Mesodermal cell (in vitro differentiated cells): ENCODE data around the gene PLCD3. TPM values are rescaled to one million over a fixed set of nuclear protein-coding genes. Genes with fewer than 3 reads are reported as not detected.
A peak's percentile ranks its signal among the peaks of the same experiment; 100 is the strongest.

ENCODE experiments used
- H3K27ac ChIP-seq: 2 replicates; pipeline ENCODE4 v1.7.0; 2013; ENCODE audit warnings: mild to moderate bottlenecking, low read depth, low read length, moderate library complexity; ENCODE audit not compliant: severe bottlenecking
- H3K36me3 ChIP-seq: 2 replicates; pipeline ENCODE4 v1.7.1; 2013; ENCODE audit warnings: mild to moderate bottlenecking, low read length, moderate library complexity; ENCODE audit not compliant: control insufficient read depth, insufficient read depth
- H3K4me1 ChIP-seq: one replicate; pipeline ENCODE4 v1.7.1; 2013; ENCODE audit warnings: mild to moderate bottlenecking, low read length; ENCODE audit not compliant: insufficient read depth, control insufficient read depth, poor library complexity, severe bottlenecking
- H3K4me3 ChIP-seq: 2 replicates; pipeline ENCODE4 v1.7.0; 2013; ENCODE audit warnings: low read length, control low read depth, mild to moderate bottlenecking; ENCODE audit not compliant: insufficient read depth, poor library complexity, severe bottlenecking; ENCODE audit errors: extremely low read depth
- H3K9me3 ChIP-seq: 2 replicates; pipeline ENCODE4 v1.7.1; 2013; ENCODE audit warnings: mild to moderate bottlenecking, low read length, moderate library complexity; ENCODE audit not compliant: control insufficient read depth
- WGBS, 2 experiments: methylation state at CpG; one replicate each; pipeline ENCODE4 v1.1.5; 2013; ENCODE audit warnings: missing lambda C conversion rate in 2 of 2; ENCODE audit not compliant: insufficient coverage in 2 of 2; 5-methylcytosine and 5-hydroxymethylcytosine counted together
- polyA plus RNA-seq, 2 experiments: library from polyadenylated mRNA; stranded (reverse); fragments of 50-300 nt; gene quantifications; one replicate each; pipeline ENCODE4 v1.2.3, GENCODE V29; 2013

PLCD3 gene
- polyA plus RNA-seq (2013, experiment 1 of 2): 31.6 TPM
- polyA plus RNA-seq (2013, experiment 2 of 2): 24.0 TPM

- Histone ChIP-seq H3K27ac (peak within 1 kb of the TSS; percentile 85), H3K4me1 (peaks cover 28% of the 10 kb centered on the region), H3K4me3 (peak within 1 kb of the TSS; percentile 67), H3K9me3 (no peaks in the 10 kb centered on the region), H3K36me3 (no peaks in the 10 kb centered on the region)
- WGBS, 2 experiments: 0% methylated on average over 15 to 17 of the region's 36 CpGs
Observed at GRCh38 chr17:45132320-45132571, at the start of gene PLCD3. Gene PLCD3 (minus strand): TSS chr17:45132515. CDS start chr17:45132410, 105 bp downstream.

GRCh38 chr17:45177563-45177962 lies 45.2 kb upstream of the PLCD3 start:
- H3K4me1 ChIP-seq: peaks cover 4% of the 10 kb centered on the region
- no peak overlapping the region for H3K4me3 ChIP-seq
- H3K27ac ChIP-seq: no peak overlapping the region
- H3K9me3 ChIP-seq: no peaks in the 10 kb centered on the region
- H3K36me3 ChIP-seq: no peaks in the 10 kb centered on the region
- WGBS, 2 experiments: 74 to 96% methylated on average over 2 to 4 of the region's 7 CpGs

- no peak overlapping the region for H3K4me3 ChIP-seq
- peaks cover 21% of the 10 kb centered on the region for H3K4me1 ChIP-seq
- 89 to 95% methylated on average over 2 to 3 of the region's 3 CpGs for WGBS, 2 experiments
- H3K36me3 ChIP-seq: no peaks in the 10 kb centered on the region
- no peaks in the 10 kb centered on the region for H3K9me3 ChIP-seq
- no peak overlapping the region for H3K27ac ChIP-seq
Observed at GRCh38 chr17:45175759-45176115, 43.4 kb upstream of the PLCD3 start.

GRCh38 chr17:45172541-45173286 lies 40.4 kb upstream of the PLCD3 start:
- H3K27ac ChIP-seq: peak overlapping the region; percentile 78
- 55 to 62% methylated on average over 7 to 8 of the region's 10 CpGs for WGBS, 2 experiments

GRCh38 chr17:45172232-45172540 lies 39.9 kb upstream of the PLCD3 start:
- Histone ChIP-seq H3K36me3 (peaks cover 10% of the 10 kb centered on the region), H3K4me3 (no peak overlapping the region), H3K27ac (peak overlapping the region; percentile 78), H3K4me1 (peaks cover 28% of the 10 kb centered on the region), H3K9me3 (no peaks in the 10 kb centered on the region)
- 61 to 76% methylated on average over 3 of the region's 5 CpGs for WGBS, 2 experiments

More at GRCh38 chr17:45172541-45173286, 40.4 kb upstream of the PLCD3 start:
- no peak overlapping the region for H3K4me3 ChIP-seq
- H3K36me3 ChIP-seq: peaks cover 10% of the 10 kb centered on the region
- no peaks in the 10 kb centered on the region for H3K9me3 ChIP-seq
- H3K4me1 ChIP-seq: peaks cover 28% of the 10 kb centered on the region

- Histone ChIP-seq H3K4me1 (peaks cover 28% of the 10 kb centered on the region), H3K4me3 (no peak overlapping the region)
- WGBS, 2 experiments: 43 to 48% methylated on average over 6 to 12 of the region's 20 CpGs
Observed at GRCh38 chr17:45171338-45172231, 39.3 kb upstream of the PLCD3 start.

GRCh38 chr17:45170931-45171337 lies 38.6 kb upstream of the PLCD3 start:
- Histone ChIP-seq H3K4me3 (no peak overlapping the region), H3K27ac (peak overlapping the region; percentile 78), H3K36me3 (peaks cover 10% of the 10 kb centered on the region), H3K4me1 (peaks cover 28% of the 10 kb centered on the region), H3K9me3 (no peaks in the 10 kb centered on the region)
- WGBS, 2 experiments: 88 to 90% methylated on average over 5 of the region's 5 CpGs

More at GRCh38 chr17:45171338-45172231, 39.3 kb upstream of the PLCD3 start:
- H3K27ac ChIP-seq: peak overlapping the region; percentile 78
- H3K9me3 ChIP-seq: no peaks in the 10 kb centered on the region
- peaks cover 10% of the 10 kb centered on the region for H3K36me3 ChIP-seq

- 84 to 92% methylated on average over 8 to 10 of the region's 12 CpGs for WGBS, 2 experiments
- H3K27ac ChIP-seq: peak overlapping the region; percentile 78
- H3K36me3 ChIP-seq: peaks cover 10% of the 10 kb centered on the region
- H3K4me1 ChIP-seq: peaks cover 28% of the 10 kb centered on the region
- no peaks in the 10 kb centered on the region for H3K9me3 ChIP-seq
- no peak overlapping the region for H3K4me3 ChIP-seq
Observed at GRCh38 chr17:45170280-45170930, 38.1 kb upstream of the PLCD3 start.

GRCh38 chr17:45168991-45169752 lies 36.9 kb upstream of the PLCD3 start:
- Histone ChIP-seq H3K9me3 (no peaks in the 10 kb centered on the region), H3K27ac (no peak overlapping the region), H3K4me1 (peaks cover 28% of the 10 kb centered on the region), H3K4me3 (no peak overlapping the region), H3K36me3 (peaks cover 10% of the 10 kb centered on the region)
- WGBS, 2 experiments: 93 to 96% methylated on average over 37 to 42 of the region's 43 CpGs

GRCh38 chr17:45164734-45165269 lies 32.5 kb upstream of the PLCD3 start:
- no peak overlapping the region for H3K4me3 ChIP-seq
- H3K9me3 ChIP-seq: no peaks in the 10 kb centered on the region
- WGBS, 2 experiments: 95 to 98% methylated on average over 5 to 6 of the region's 7 CpGs
- peaks cover 6% of the 10 kb centered on the region for H3K36me3 ChIP-seq
- H3K27ac ChIP-seq: no peak overlapping the region
- H3K4me1 ChIP-seq: peaks cover 11% of the 10 kb centered on the region
